B cell (primary cell): ENCODE data around the gene ZMYND10. TPM values are rescaled to one million over a fixed set of nuclear protein-coding genes. Genes with fewer than 3 reads are reported as not detected.

Experiments
- ATAC-seq: fragments of 200-7000 bp; cut with Tn5 transposase; one replicate; pipeline ENCODE4 v1.10.0; 2021; ENCODE audit warnings: low read depth, mild to moderate bottlenecking, moderate number of reproducible peaks, moderate library complexity
- CTCF ChIA-PET: fragments of 350-600 bp; sonication (Branson Sonifier 250); formaldehyde crosslinking; loops from one replicate; lab custom pipeline; 2021; ENCODE audit warnings: antibody characterized with exemption, inconsistent platforms; lab: Charles Lee
- POLR2A ChIA-PET: fragments of 350-600 bp; sonication (Branson Sonifier 250); formaldehyde crosslinking; loops from one replicate; lab custom pipeline; 2021; ENCODE audit warnings: antibody characterized with exemption; lab: Charles Lee
- DNase-seq: peaks from one replicate; pipeline ENCODE4 v3.0.0; 2013
- H2AFZ ChIP-seq: 2 replicates; pipeline ENCODE4 v1.6.1; 2012; ENCODE audit warnings: mild to moderate bottlenecking, low read depth, low read length; ENCODE audit not compliant: insufficient read depth, poor library complexity, severe bottlenecking
- H3K27ac ChIP-seq, 2 donors: 1 replicate in 1 of 2; 2 replicates in 1 of 2; pipeline ENCODE4 v1.5.1; 2012 to 2013; ENCODE audit warnings: low read length in 2 of 2, mild to moderate bottlenecking in 2 of 2, moderate library complexity in 1 of 2
- H3K27me3 ChIP-seq, 4 experiments: fragments of 200-600 bp in 1 of 4; sonication (generic) in 1 of 4; replicated peaks in 1 of 4; 1 replicate in 2 of 4; 2 replicates in 2 of 4; pipeline versions ENCODE4 v1.6.1 to v1.7.0; 2013 to 2016; ENCODE audit warnings: low read length in 3 of 4, mild to moderate bottlenecking in 2 of 4, mixed read lengths in 1 of 4, moderate library complexity in 1 of 4; ENCODE audit not compliant: insufficient read depth in 4 of 4, control insufficient read depth in 3 of 4; ENCODE audit errors: control extremely low read depth in 1 of 4
- H3K36me3 ChIP-seq, 2 experiments: replicated peaks in 1 of 2; 1 replicate in 1 of 2; 2 replicates in 1 of 2; pipeline versions ENCODE4 v1.6.1 to v1.7.1; 2013; ENCODE audit warnings: low read length in 1 of 2; ENCODE audit not compliant: insufficient read depth in 2 of 2, control insufficient read depth in 1 of 2; ENCODE audit errors: control extremely low read depth in 1 of 2, extremely low read depth in 1 of 2
- H3K4me1 ChIP-seq, 2 donors: fragments of 200-600 bp in 1 of 2; sonication (generic) in 1 of 2; 1 replicate in 1 of 2; 2 replicates in 1 of 2; pipeline versions ENCODE4 v1.5.1 to v1.6.1; 2013 to 2017; ENCODE audit warnings: low read length in 2 of 2; ENCODE audit not compliant: control insufficient read depth in 2 of 2, insufficient read depth in 2 of 2
- H3K4me2 ChIP-seq: replicated peaks from 2 replicates; pipeline ENCODE3; 2012; ENCODE audit warnings: mild to moderate bottlenecking, low read depth, low read length; ENCODE audit not compliant: poor library complexity, severe bottlenecking
- H3K4me3 ChIP-seq, 5 experiments: fragments of 200-600 bp in 1 of 5; sonication (generic) in 1 of 5; 1 replicate in 3 of 5; 2 replicates in 2 of 5; pipeline versions ENCODE4 v1.5.1 to v1.7.0; 2011 to 2016; ENCODE audit warnings: low read length in 4 of 5, mild to moderate bottlenecking in 4 of 5, low read depth in 2 of 5, control low read depth in 1 of 5, moderate library complexity in 1 of 5; ENCODE audit not compliant: insufficient read depth in 1 of 5; ENCODE audit errors: control extremely low read depth in 1 of 5, extremely low read depth in 1 of 5
- H3K79me2 ChIP-seq: fragments of 200-600 bp; sonication (generic); one replicate; pipeline ENCODE4 v1.6.0; 2016; ENCODE audit warnings: low read length; ENCODE audit not compliant: control insufficient read depth, insufficient read depth
- H3K9ac ChIP-seq: fragments of 200-600 bp; sonication (generic); 2 replicates; pipeline ENCODE4 v1.6.1; 2017; ENCODE audit warnings: mild to moderate bottlenecking, low read length, moderate library complexity
- H3K9me3 ChIP-seq, 3 donors: one replicate each; pipeline versions ENCODE4 v1.6.1 to v1.7.1; 2013; ENCODE audit warnings: low read length in 2 of 3; ENCODE audit not compliant: control insufficient read depth in 2 of 3, insufficient read depth in 1 of 3; ENCODE audit errors: control extremely low read depth in 1 of 3
- H4K20me1 ChIP-seq: 2 replicates; pipeline ENCODE4 v1.6.0; 2012; ENCODE audit warnings: mild to moderate bottlenecking, low read length; ENCODE audit not compliant: insufficient read depth, control insufficient read depth, poor library complexity, severe bottlenecking
- H3K27ac Mint-ChIP-seq: one replicate; pipeline ENCODE4 v1.8.0; 2021; ENCODE audit warnings: mixed read lengths
- H3K27me3 Mint-ChIP-seq: one replicate; pipeline ENCODE4 v1.8.0; 2021; ENCODE audit warnings: mixed read lengths
- H3K4me1 Mint-ChIP-seq: one replicate; pipeline ENCODE4 v1.8.0; 2021; ENCODE audit warnings: mixed read lengths
- H3K4me3 Mint-ChIP-seq: one replicate; pipeline ENCODE4 v1.8.0; 2021; ENCODE audit warnings: mixed read lengths
- H3K9me3 Mint-ChIP-seq: one replicate; pipeline ENCODE4 v1.8.0; 2022; ENCODE audit warnings: mixed read lengths; ENCODE audit not compliant: insufficient read depth
- CTCF ChIP-seq: fragments of 200-600 bp; IDR thresholded peaks from one replicate; pipeline ENCODE4 v1.8.0; 2022; ENCODE audit warnings: antibody characterized with exemption, mild to moderate bottlenecking
- EZH2 ChIP-seq: IDR thresholded peaks from 2 replicates; pipeline ENCODE4 v1.6.1; 2012; ENCODE audit warnings: borderline replicate concordance, low read depth, mild to moderate bottlenecking, moderate library complexity, low read length; ENCODE audit not compliant: insufficient read depth, poor library complexity, severe bottlenecking
- WGBS: methylation state at CpG from one replicate; pipeline ENCODE4 v1.1.5; 2013; ENCODE audit warnings: missing lambda C conversion rate; ENCODE audit not compliant: insufficient coverage; 5-methylcytosine and 5-hydroxymethylcytosine counted together
- intact Hi-C: fragments of 100-400 bp; cut with micrococcal nuclease; formaldehyde crosslinking; loops from one replicate; pipeline ENCODE4 v1.10.0; 2022
- polyA plus RNA-seq: library from polyadenylated mRNA; depleted of rRNA; stranded (reverse); fragments of >200 nt; gene quantifications from 2 replicates; pipeline ENCODE4 v1.2.3, GENCODE V29; 2012
- total RNA-seq, 2 donors: library from RNA; stranded (reverse); fragments of 120-200 nt in 1 of 2; gene quantifications; 1 replicate in 1 of 2; 2 replicates in 1 of 2; pipeline versions ENCODE4 v1.2.3 to v1.2.4, GENCODE V29; 2013 to 2022

The ZMYND10 gene
- total and polyA plus RNA-seq, 2 donors (not counting 1 experiment from before 2014, with no cell fraction given): 1.8 to 2.4 TPM

GRCh38 chr3:50336452-50337174 is 8.9 kb downstream of the ZMYND10 start:
- peaks cover 38% of the 10 kb centered on the region for H4K20me1 ChIP-seq
- H3K79me2 ChIP-seq: peaks cover 73% of the 10 kb centered on the region
- ChIA-PET CTCF (interaction anchor here (0.7 to 3.9 kb wide), 16 partner anchors 9 to 206 kb away, joined by 3 to 37 read pairs (median 4); partner anchors contain the start of genes CYB561D2, HYAL2, HYAL3 and IFRD2), POLR2A (interaction anchor here (0.6 to 6.1 kb wide), 16 partner anchors 7 to 1818 kb away, joined by 3 to 96 read pairs (median 7); partner anchors contain the start of genes ABHD14B, C3orf18, CYB561D2 and HEMK1)
- Mint-ChIP-seq H3K9me3 (no peaks in the 10 kb centered on the region), H3K27ac (peak overlapping the region; percentile 99), H3K4me3 (peak overlapping the region; percentile 96), H3K4me1 (peaks cover 55% of the 10 kb centered on the region), H3K27me3 (no peaks in the 10 kb centered on the region)
- TF ChIP-seq EZH2 (no peak), CTCF (no peak)
- H3K27ac ChIP-seq: peak overlapping the region; percentile 97 to 98
- ATAC-seq: peak; percentile 28
- peaks cover 0 to 26% of the 10 kb centered on the region in 2 experiments for H3K36me3 ChIP-seq
- H3K9ac ChIP-seq: peak overlapping the region; percentile 89
- H3K4me3 ChIP-seq: peak overlapping the region; percentile 39 to 86 (median 68)
- peak overlapping the region; percentile 90 for H3K4me2 ChIP-seq
- 3% methylated on average over 31 of the region's 31 CpGs for WGBS
- DNase-seq: no peak
- peaks cover 36 to 70% of the 10 kb centered on the region in 2 donors for H3K4me1 ChIP-seq
- H2AFZ ChIP-seq: peak overlapping the region; percentile 74
- no peaks in the 10 kb centered on the region for H3K9me3 ChIP-seq
- no peaks in the 10 kb centered on the region for H3K27me3 ChIP-seq
- intact Hi-C loops: loop anchor here (1.0 to 5.0 kb wide), 8 partner anchors 8 to 99 kb away; partner anchors contain the start of genes CYB561D2, GNAI2, HYAL3 and NAA80
